ENCODE measurements around the gene RBMS2.

RBMS2 gene

DNA sequence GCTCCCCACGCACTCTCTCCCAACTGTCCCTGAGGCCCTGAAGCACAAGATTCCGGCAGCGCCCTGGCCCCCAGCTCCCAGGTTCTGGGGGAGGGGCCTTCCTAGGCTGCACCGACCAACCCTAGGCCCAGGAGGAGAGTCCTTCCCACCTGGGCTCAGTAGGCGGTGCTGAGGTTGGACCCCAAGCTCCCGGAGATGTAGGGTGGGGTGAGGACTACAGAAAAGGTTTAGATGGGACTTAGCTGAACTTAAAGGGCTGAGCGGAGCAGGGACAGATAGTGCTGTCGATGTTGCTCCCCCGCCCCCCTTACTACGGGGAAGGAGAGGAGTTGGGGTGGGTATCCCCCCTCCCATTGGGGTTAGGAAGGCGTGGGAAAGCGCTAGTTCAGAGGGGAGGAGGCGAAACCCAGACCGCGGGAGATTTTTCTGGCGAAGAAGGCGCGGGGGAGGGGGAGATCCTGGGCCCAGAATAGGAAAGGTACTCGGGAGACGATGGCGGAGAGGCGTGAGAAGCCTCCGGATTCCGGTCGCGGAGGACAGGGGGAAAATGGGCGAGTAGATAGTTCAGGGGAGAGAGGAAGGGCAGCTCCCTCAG lies 112.7 kb downstream of the RBMS2 start:
- Histone ChIP-seq H3K9me3 (ENCODE audit: insufficient read depth, low read depth, low read length) (no peaks in the 10 kb centered on the region), H3K27me3 (ENCODE audit: insufficient read depth, low read length) (no peaks in the 10 kb centered on the region), H3K36me3 (ENCODE audit: insufficient read depth, low read depth, low read length) (peaks cover 22% of the 10 kb centered on the region), H3K27ac (ENCODE audit: low read length) (peak overlapping the region; percentile 36), H3K9ac (ENCODE audit: low read depth, low read length) (peak overlapping the region; percentile 75; the same call in 1 of the 2 replicates), H3K4me3 (ENCODE audit: low read length) (peak overlapping the region; percentile 82), H3K4me1 (ENCODE audit: insufficient read depth, low read length) (peaks cover 33% of the 10 kb centered on the region)

DNA sequence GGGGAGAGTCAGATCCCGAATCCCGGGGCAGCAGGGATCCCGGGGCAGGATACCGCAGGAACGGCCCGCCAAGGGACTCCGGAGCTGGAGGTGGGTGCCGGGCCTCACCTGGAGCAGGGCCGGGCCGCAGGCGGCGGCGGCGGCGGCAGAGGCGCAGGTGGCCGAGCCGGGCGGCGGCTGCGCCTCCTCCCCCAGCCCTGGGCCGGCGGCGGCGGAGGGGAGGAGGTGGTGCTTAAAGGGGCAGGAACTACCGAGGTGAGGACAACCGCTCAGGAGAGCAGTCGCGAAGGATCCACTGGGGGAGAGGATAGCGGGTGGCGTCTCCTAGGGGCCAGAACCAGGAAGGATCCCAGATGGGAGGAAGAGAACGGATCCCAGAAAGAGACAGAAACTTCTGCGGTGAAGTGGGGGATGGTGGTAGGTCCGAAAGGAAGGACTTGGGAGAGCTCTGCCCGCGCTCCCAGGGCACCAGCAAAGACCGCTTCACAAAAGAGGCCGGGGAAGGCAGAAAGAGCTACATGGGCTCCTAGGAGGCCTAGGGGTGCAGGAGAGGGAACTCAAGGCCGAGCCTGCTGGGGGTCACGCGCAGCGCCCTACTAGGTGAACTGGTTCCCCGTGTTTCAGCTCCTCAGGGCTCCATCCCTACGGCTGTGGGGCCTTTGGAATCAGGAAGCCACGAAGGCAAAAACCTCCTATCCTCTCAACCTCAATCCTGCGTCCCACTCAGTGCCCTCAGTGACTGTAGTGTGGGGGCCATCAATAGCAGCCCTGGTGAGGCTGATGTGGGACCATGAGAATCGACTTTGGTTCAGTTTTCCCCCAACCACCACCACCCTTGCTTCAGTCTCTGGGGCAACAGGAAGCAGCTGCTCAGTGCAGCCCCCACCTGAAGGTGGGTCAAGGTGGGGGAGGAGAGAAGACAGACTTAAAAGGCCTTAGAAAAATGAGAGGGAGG lies 113.5 kb downstream of the RBMS2 start:
- Histone ChIP-seq H3K36me3 (ENCODE audit: insufficient read depth, low read depth, low read length) (peaks cover 30% of the 10 kb centered on the region), H3K4me3 (ENCODE audit: low read length) (peak overlapping the region; percentile 82), H3K27ac (ENCODE audit: low read length) (peak overlapping the region; percentile 36), H3K27me3 (ENCODE audit: insufficient read depth, low read length) (no peaks in the 10 kb centered on the region), H3K9ac (ENCODE audit: low read depth, low read length) (peak overlapping the region; percentile 75; the same call in 1 of the 2 replicates), H3K4me1 (ENCODE audit: insufficient read depth, low read length) (peaks cover 33% of the 10 kb centered on the region), H3K9me3 (ENCODE audit: insufficient read depth, low read depth, low read length) (no peaks in the 10 kb centered on the region)

DNA sequence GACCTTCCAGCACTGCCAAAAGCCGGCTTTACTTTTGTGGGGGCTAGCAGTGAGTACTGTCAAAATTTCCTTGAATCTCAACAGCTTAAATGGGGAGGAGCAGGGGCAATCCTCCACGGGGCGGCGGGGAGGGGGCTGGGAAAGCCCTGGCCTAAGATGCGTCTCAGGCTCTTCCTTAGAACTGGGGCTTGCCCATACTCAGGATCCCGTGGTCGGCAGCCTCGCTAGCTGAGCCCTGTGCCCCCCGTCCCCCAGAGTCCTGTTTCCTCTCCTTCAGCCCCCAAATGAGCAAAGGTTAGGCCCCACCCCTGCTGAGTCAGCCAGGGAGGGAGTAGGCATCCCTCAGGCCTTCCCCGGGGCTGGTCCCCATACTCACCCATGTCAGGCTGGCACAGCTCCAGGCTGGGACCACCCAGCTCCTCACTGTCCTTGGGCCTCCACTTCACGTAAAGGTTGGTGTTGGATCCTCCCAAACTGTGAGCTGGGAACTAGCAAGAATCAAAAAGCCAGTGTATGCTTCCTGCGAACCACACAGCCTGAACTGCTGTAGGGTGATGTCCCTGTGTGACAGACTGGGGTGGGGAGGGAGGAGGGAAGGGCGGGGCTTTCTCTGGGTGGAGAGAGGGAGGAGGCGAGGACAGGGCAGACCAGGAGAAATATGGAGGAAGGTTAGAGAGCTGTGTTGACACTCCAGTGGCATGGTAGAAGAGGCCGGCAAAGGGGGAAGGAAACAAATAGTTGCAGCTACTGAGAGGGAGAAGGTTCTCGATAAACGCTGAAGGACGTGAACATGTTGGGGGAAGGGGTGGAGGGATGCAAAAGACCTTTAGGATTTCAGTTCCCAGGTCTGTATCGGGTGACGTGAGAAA lies 114.4 kb downstream of the RBMS2 start:
- H3K36me3 ChIP-seq (ENCODE audit: insufficient read depth, low read depth, low read length), result peaks cover 39% of the 10 kb centered on the region
- H3K4me3 ChIP-seq (ENCODE audit: low read length), result peak overlapping the region; percentile 82
- H3K27ac ChIP-seq (ENCODE audit: low read length), result no peak overlapping the region
- H3K4me1 ChIP-seq (ENCODE audit: insufficient read depth, low read length), result peaks cover 28% of the 10 kb centered on the region
- peak overlapping the region; percentile 75; the same call in 1 of the 2 replicates for H3K9ac ChIP-seq (ENCODE audit: low read depth, low read length)
- no peaks in the 10 kb centered on the region for H3K27me3 ChIP-seq (ENCODE audit: insufficient read depth, low read length)
- no peaks in the 10 kb centered on the region for H3K9me3 ChIP-seq (ENCODE audit: insufficient read depth, low read depth, low read length)

DNA sequence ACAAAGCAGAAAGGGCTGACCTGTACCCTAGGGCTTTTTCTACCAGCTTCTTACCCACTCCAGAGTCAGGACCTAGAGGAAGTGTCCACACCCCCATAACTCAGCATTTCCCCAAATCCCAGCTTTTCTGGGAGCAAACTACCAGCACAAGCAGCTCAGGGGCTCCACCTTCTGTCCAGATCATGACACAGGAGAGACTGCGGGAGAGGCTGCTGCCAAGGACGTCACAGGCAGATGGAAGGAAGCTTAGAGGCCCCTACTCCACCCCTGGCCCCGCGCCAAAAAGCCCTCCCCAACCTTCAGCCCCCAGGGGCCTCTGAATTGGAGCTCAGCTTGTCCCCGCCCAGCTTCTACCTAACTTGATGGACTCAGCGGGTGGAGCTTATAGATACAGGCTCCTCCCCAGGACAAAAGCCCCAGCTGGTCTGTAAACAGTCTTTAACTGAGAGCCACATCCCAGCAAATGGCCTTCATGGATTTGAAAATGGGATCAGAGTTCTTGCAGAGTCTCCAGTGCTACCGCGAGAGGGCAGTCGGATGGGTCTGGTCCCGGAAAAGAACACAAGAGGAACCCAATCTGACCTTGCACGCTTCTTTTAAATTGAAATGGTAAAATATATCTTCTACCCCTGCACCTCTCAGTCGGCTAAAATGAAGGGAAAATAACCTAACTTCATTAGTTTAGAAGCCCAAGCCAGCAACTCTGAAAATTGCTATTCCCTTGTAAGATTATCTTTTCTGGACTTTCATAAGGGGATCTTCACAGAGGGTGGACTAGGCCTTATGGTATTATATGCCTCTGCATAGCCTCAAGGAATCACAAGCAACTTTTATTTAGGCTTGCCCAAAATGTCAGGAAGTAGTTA lies 115.3 kb downstream of the RBMS2 start:
- Histone ChIP-seq H3K27ac (ENCODE audit: low read length) (no peak overlapping the region), H3K9me3 (ENCODE audit: insufficient read depth, low read depth, low read length) (no peaks in the 10 kb centered on the region), H3K9ac (ENCODE audit: low read depth, low read length) (peak overlapping the region; percentile 47; the same call in 1 of the 2 replicates), H3K27me3 (ENCODE audit: insufficient read depth, low read length) (no peaks in the 10 kb centered on the region), H3K4me3 (ENCODE audit: low read length) (peak overlapping the region; percentile 82), H3K36me3 (ENCODE audit: insufficient read depth, low read depth, low read length) (peaks cover 48% of the 10 kb centered on the region), H3K4me1 (ENCODE audit: insufficient read depth, low read length) (peaks cover 23% of the 10 kb centered on the region)

DNA sequence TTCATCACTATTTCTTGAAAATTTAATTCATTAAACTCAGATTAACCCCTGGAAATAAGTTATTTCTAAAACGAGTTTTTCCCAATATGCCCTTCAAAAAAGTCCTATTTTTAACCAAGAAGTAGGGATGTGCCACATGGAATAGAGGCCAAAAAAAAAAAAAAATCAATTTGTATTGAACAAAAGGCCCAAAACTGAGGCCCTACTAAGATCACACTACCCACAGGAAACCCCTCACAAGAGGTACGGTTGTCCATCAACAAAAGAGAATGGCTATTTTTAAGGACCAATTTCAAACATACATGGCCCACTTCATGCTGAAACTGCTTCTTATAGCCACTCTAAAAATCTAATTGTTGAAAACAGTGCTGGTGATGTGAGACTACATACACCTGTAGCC lies 116.0 kb downstream of the RBMS2 start:
- Histone ChIP-seq H3K27me3 (ENCODE audit: insufficient read depth, low read length) (no peaks in the 10 kb centered on the region), H3K36me3 (ENCODE audit: insufficient read depth, low read depth, low read length) (peaks cover 55% of the 10 kb centered on the region), H3K4me3 (ENCODE audit: low read length) (no peak overlapping the region), H3K4me1 (ENCODE audit: insufficient read depth, low read length) (peaks cover 18% of the 10 kb centered on the region), H3K9ac (ENCODE audit: low read depth, low read length) (no peak overlapping the region; the same call in 1 of the 2 replicates), H3K27ac (ENCODE audit: low read length) (no peak overlapping the region), H3K9me3 (ENCODE audit: insufficient read depth, low read depth, low read length) (no peaks in the 10 kb centered on the region)

DNA sequence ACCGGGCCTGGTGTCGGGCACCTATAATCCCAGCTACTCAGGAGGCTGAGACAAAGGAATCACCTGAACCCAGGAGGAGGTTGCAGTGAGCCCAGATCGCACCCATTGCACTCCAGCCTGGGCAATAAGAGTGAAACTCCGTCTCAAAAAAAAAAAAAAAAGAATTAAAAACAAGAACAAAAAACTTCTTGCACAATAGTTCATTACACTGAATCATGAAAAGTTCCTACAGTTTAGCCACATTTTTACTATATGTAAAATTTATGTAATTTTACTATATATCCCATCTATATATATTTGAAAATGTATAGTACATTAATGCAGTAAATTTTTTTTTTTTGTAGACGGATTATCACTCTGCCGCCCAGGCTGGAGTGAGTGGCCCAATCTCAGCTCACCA lies 119.6 kb downstream of the RBMS2 start:
- no peaks in the 10 kb centered on the region for H3K27me3 ChIP-seq (ENCODE audit: insufficient read depth, low read length)
- H3K27ac ChIP-seq (ENCODE audit: low read length), result no peak overlapping the region
- H3K9ac ChIP-seq (ENCODE audit: low read depth, low read length), result no peak overlapping the region
- H3K4me3 ChIP-seq (ENCODE audit: low read length), result no peak overlapping the region
- H3K36me3 ChIP-seq (ENCODE audit: insufficient read depth, low read depth, low read length), result peaks cover 85% of the 10 kb centered on the region
- peaks cover 8% of the 10 kb centered on the region; the same call in 1 of the 2 replicates for H3K4me1 ChIP-seq (ENCODE audit: insufficient read depth, low read length)
- H3K9me3 ChIP-seq (ENCODE audit: insufficient read depth, low read depth, low read length), result no peaks in the 10 kb centered on the region

DNA sequence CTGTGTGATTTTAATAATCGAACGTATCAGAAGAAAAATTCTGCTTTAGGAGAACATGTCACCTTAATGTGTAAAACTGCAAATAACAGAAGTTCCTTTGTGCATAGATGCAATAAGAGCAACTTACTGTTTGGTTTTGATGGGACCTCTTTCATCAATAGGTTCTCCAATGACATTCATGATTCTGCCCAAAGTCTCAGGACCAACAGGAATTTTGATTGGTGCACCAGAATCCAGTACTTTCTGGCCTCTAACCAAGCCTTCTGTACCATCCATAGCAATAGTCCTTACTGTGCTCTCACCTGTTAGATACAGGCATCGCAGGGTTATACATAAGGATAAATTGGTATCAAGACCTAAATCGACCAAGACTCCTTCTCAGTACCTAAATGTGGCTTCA lies 123.0 kb downstream of the RBMS2 start:
- peak overlapping the region; percentile 95 for H3K4me3 ChIP-seq (ENCODE audit: low read length)
- H3K9ac ChIP-seq (ENCODE audit: low read depth, low read length), result peak overlapping the region; percentile 98
- H3K27ac ChIP-seq (ENCODE audit: low read length), result peak overlapping the region; percentile 78
- H3K4me1 ChIP-seq (ENCODE audit: insufficient read depth, low read length), result peaks cover 4% of the 10 kb centered on the region; the same call in 1 of the 2 replicates
- H3K36me3 ChIP-seq (ENCODE audit: insufficient read depth, low read depth, low read length), result peaks cover 60% of the 10 kb centered on the region
- H3K27me3 ChIP-seq (ENCODE audit: insufficient read depth, low read length), result no peaks in the 10 kb centered on the region
- H3K9me3 ChIP-seq (ENCODE audit: insufficient read depth, low read depth, low read length), result no peaks in the 10 kb centered on the region

DNA sequence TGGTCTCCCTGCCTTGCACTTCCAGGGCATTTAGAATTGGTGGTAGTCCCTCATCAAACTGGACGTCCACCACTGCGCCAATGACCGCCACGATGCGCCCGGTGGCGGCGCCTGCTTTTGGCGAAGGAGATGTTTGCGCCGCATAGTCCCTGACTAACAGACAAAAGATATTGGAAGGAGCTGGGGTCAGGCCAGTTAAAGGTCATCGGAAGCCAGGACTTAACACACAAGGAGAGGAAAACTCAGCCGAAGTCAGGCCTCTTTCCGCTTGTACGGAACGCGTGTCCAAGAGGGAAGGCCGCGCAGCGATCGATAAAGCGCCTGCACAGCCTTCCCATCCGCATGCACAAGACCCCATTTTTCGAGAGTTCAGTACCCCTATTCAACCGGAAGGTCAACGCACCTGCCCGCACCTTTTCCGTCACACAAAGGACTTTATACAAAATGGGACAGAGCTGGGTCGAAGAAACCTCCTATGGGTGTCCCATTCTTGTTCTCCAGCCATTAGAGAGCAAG lies 123.6 kb downstream of the RBMS2 start:
- H3K4me1 ChIP-seq (ENCODE audit: insufficient read depth, low read length), result peaks cover 4% of the 10 kb centered on the region; the same call in 1 of the 2 replicates
- H3K9me3 ChIP-seq (ENCODE audit: insufficient read depth, low read depth, low read length), result no peaks in the 10 kb centered on the region
- peaks cover 54% of the 10 kb centered on the region for H3K36me3 ChIP-seq (ENCODE audit: insufficient read depth, low read depth, low read length)
- H3K9ac ChIP-seq (ENCODE audit: low read depth, low read length), result peak overlapping the region; percentile 98
- H3K27ac ChIP-seq (ENCODE audit: low read length), result peak overlapping the region; percentile 78
- H3K27me3 ChIP-seq (ENCODE audit: insufficient read depth, low read length), result no peaks in the 10 kb centered on the region
- peak overlapping the region; percentile 95 for H3K4me3 ChIP-seq (ENCODE audit: low read length)

Data from iPS-20b (cell line).